HG02870 (cell line): Measurements from ENCODE around the gene DCAF10.
"Not testable (repeated sequence)": the region's sequence is repeated elsewhere in the genome, so short reads cannot be mapped to it uniquely, and the experiment has no call there.

ENCODE experiments used
- ATAC-seq: cut with Tn5 transposase; IDR thresholded peaks from one replicate; pipeline ENCODE4 v1.9.1; 2021; ENCODE audit warnings: mild to moderate bottlenecking, moderate library complexity; ENCODE audit not compliant: unreplicated experiment

Gene DCAF10

GRCh38 chr9:37800631-37801286 is at the start of gene DCAF10:
TSS of gene DCAF10 (plus strand) at chr9:37800797. CDS start at chr9:37800867, 70 bp downstream.
- peak; percentile 73 for ATAC-seq

- no peak for ATAC-seq
These were observed 49.4 kb upstream of the DCAF10 start for GRCh38 chr9:37751186-37751585.

GRCh38 chr9:37751704-37752103 is 48.9 kb upstream of the DCAF10 start:
- ATAC-seq = not testable (repeated sequence)

GRCh38 chr9:37752112-37752511 is 48.5 kb upstream of the DCAF10 start:
- ATAC-seq = not testable (repeated sequence)

- no peak for ATAC-seq
These were observed 47.7 kb upstream of the DCAF10 start for GRCh38 chr9:37752642-37753488.

- peak; percentile 87 for ATAC-seq
These were observed 47.0 kb upstream of the DCAF10 start, which contains the start of gene TRMT10B for GRCh38 chr9:37753489-37754190. TSS of gene TRMT10B (plus strand) at chr9:37753805. CDS start at chr9:37761932, 8,127 bp downstream.

- ATAC-seq = no peak
These were observed 41.9 kb upstream of the DCAF10 start for GRCh38 chr9:37758747-37759146.

- ATAC-seq = no peak
These were observed 40.0 kb upstream of the DCAF10 start for GRCh38 chr9:37760416-37761161.

- ATAC-seq = no peak
These were observed 39.1 kb upstream of the DCAF10 start for GRCh38 chr9:37761511-37761910.

- ATAC-seq = not testable (repeated sequence)
These were observed 35.3 kb upstream of the DCAF10 start for GRCh38 chr9:37765263-37765662.

GRCh38 chr9:37769306-37769705 is 31.3 kb upstream of the DCAF10 start:
- no peak for ATAC-seq

GRCh38 chr9:37769995-37770394 is 30.6 kb upstream of the DCAF10 start:
- ATAC-seq = no peak

- no peak for ATAC-seq
These were observed 25.2 kb upstream of the DCAF10 start for GRCh38 chr9:37775216-37775919.

- ATAC-seq = no peak
These were observed 24.3 kb upstream of the DCAF10 start for GRCh38 chr9:37776328-37776727.

GRCh38 chr9:37778534-37778933 is 22.1 kb upstream of the DCAF10 start:
- no peak for ATAC-seq

- no peak for ATAC-seq
These were observed 16.3 kb upstream of the DCAF10 start for GRCh38 chr9:37784291-37784615.

GRCh38 chr9:37784616-37785483 is 15.7 kb upstream of the DCAF10 start, which contains the start of gene EXOSC3:
TSS of gene EXOSC3 (minus strand) at chr9:37785064. CDS start at chr9:37785044, 20 bp downstream.
- peak; percentile 89 for ATAC-seq

GRCh38 chr9:37787059-37787458 is 13.5 kb upstream of the DCAF10 start:
- no peak for ATAC-seq

GRCh38 chr9:37788332-37788731 is 12.3 kb upstream of the DCAF10 start:
- ATAC-seq = no peak
